Activated gamma-delta T cell (primary cell): ENCODE results near the gene FKBP5.
"Not testable (repeated sequence)": the region's sequence is repeated elsewhere in the genome, so short reads cannot be mapped to it uniquely, and the experiment has no call there.

Experiments used
- DNase-seq: peaks from one replicate; lab custom pipeline; 2025; lab: John Stamatoyannopoulos, UW

FKBP5 gene

GRCh38 chr6:35611240-35611639 is 77.5 kb downstream of the FKBP5 start:
- DNase-seq: no peak

DNA sequence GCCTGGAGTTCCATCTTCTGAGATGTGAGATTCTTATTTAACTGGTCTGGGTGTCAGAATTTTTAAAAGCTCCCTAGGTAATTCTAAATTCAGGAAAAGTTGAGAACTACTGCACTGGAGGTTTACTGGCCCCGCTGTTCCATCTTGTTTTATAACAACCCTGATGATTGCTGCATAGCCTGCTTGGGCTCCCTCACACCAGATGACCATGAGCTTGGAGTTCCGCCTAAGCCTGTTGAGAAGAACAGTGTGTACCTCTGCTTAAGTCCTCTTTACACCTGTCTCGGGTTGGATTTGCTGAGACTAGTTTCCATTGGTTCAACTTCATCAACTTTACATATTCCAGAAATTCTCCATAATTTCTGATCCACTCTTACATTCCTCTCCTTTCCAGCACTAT is 77.9 kb downstream of the FKBP5 start:
- no peak for DNase-seq

DNA sequence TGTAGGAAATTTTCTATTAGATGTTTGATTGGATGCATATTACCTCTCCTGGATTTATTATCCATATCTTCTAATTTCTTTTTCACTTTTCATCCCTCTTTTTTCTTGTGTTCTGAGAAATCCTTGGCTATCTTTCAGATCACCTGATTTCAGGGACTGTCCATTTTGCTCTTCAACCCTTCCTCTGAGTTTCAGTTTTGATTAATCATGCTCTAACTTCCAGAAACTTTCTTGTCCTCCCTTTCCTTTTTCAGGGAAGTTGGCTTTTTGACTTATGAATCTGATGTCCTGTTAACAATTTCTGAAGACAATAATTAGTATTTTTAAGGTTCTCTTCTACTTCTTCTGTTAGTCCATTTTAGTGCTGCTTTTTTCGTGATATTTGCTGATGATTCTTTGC is 79.1 kb downstream of the FKBP5 start:
- DNase-seq: no peak

GRCh38 chr6:35607517-35608233 is 81.0 kb downstream of the FKBP5 start:
- no peak for DNase-seq

- no peak for DNase-seq
Measured at GRCh38 chr6:35605600-35605999, 83.1 kb downstream of the FKBP5 start.

GRCh38 chr6:35603326-35604202 is 85.2 kb downstream of the FKBP5 start:
- DNase-seq: no peak

- DNase-seq: no peak
Measured at GRCh38 chr6:35602133-35602946, 86.4 kb downstream of the FKBP5 start.

DNA sequence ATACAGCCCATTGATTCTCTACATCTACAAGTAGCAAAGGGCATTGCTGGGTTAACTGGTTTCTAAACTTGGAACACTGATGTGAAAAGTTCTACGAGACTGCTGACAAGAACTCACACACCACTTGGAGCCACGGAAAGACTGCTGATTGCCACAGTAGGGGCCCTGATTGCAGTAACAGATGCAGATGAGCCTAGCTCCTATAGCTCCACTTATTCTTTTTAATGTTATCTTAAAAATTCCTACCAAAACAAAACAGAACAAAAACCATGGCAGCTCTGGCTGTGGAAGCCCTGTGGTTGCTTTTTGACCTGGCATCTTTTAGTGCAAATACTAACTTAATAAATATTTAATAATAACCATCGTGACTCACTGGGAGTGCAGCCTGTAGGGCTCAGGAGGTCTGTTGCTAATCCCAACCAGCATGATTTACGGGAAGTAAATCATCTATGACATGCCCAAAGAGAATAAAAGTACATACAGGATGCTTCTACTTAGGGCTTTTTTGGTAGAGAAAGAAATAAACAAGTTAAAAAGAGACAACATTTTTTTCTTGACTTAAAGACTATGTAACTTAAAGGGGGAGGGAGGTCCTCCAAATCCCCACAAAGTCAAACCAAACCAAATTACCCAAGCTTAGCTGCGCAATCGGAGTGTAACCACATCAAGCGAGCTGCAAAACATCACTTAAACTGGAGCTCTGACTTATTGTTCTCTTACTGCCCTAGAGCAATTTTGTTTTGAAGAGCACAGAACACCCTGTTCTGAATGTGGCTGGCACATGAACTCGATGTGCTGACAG is 87.2 kb downstream of the FKBP5 start:
- no peak for DNase-seq

DNA sequence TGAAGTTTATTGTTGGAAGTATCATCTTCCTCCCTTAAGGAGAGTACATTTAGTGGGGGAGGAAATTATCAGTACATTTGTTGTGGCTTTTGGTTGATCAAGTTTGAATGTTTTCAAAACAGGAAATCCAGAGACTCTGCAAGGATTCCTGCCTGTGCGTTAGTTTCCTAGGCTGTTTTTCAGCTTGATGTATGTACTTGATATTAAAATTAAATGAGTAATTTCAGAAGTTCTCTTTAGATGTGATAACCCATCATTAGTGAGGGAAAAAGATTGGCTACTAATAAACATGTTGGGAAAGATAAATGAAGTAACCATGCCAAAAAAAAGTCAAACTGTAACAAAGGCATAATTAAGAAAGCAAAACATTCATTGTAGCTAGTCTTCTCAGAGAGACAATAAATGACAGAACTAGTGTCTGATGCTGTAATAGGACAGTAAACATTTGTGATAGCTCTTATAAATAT is 88.0 kb downstream of the FKBP5 start:
- no peak for DNase-seq

DNA sequence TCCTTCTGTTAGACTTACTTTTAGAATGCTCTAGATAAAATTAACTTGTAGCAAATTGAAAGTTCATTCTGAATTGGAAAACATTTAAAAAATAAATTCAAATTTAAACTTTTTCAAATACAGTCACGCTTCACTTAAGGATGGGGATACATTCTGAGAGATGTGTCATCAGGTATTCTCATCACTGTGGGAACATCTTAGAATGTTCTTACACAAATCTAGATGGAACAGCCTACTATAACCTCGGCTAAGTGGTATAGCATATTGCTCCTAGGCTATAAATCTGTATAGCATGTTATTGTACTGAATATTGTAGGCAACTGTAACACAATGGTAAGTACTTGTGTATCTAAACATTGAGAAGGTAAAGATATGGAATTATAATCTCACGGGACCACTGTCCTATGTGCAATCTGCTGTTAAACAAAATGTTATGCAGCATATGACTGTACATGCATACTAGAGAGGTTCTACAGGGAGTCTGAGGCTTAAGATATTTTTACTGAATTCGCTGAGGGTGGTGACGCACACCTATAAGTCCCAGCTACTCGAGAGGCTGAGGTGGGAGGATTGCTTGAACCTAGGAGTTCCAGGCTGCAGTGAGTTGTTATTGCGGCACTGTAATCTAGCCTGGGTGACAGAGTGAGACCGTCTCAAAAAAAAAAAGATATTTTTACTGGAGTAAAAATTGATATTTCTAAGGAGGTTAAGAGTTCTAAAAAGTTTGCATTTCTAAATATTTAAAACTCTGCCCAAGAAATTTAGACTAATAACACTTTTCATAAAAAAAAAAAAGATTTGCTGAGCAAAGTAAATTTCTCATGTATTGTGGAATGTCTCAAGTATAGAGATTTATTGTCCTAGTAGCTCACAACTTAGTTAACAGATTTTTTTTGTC is 88.7 kb downstream of the FKBP5 start:
- DNase-seq: no peak

DNA sequence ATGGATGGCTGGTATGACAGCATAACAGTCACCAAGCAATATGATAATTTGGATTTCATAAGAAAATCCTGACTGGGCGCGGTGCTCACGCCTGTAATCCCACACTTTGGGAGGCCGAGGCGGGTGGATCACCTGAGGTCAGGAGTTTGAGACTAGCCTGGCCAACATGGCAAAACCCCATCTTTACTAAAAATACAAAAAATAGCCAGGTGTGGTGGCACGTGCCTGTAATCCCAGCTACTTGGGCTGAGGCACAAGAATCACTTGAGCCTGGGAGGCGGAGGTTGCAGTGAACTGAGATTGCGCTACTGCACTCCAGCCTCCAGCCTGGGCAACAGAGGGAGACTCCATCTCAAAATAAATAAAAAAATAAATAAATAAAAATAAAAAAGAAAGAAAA is 90.1 kb downstream of the FKBP5 start:
- DNase-seq: not testable (repeated sequence)

- no peak for DNase-seq
Measured at GRCh38 chr6:35596448-35597442, 92.0 kb downstream of the FKBP5 start.

DNA sequence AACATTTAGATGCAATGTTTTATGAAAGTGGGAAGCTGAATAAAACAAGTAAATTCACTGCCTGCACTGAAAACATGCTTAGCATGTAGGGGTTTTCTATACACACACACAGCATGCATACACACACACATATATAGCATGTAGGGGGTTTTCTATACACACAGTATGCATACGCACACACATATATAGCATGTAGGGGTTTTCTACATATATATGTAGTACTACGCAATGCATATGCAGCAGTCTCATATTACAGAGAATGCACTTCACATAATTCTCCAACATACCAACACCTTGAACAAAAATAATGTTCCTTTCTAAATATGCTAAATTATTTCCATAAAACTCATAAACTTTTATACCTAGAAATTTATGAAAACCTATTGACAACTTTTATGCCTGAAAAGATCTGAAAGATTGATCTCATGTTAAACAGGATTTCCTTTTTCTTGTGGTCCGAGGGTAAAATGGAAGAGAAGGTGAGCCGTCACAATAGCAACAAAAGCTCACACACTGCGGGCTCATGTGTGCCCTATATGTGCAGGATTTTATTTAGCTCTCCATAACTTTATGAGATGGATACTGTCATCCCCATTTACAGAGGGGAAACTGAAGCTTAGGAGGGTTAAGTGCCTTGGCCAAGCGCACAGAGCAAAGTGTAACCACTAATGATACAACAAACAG is 94.1 kb downstream of the FKBP5 start:
- no peak for DNase-seq

- DNase-seq: no peak
Measured at GRCh38 chr6:35592178-35592577, 96.5 kb downstream of the FKBP5 start.

DNA sequence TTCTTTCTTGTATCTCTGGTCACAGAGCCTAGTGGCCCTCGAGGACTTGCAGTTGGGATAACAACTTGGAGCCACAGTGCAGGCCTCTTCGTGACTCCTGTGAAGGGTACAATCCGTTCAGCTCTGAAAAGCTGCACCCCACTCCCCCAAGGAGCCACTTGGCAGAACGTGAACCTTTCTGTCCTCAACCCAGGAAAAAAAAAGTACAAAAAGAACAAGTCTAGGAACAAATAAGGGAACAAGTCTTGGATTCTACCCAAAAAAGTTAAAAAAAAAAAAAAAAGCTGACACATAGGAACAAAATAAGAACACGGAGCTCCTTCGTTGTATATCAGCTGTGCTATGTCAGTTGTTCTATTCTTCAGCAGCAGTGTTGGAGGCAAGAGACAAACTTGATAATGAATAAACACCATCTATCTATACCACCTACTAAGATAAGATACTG is 98.1 kb downstream of the FKBP5 start:
- no peak for DNase-seq

DNA sequence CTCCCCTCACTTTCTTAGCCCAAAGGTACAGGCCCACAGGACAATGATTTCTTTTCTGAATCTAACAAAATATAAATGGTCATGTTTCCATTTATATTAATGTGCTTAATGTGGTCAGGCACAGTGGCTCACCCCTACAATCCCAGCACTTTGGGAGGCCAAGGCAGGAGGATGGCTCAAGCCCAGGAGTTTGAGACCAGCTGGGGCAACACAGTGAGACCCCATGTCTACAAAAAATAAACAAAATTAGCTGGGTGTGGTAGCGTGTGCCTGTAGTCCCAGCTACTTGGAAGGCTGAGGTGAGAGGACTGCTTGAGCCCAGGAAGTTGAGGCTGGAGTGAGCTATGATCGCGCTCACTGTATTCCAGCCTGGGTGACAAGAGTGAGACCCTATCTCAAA is 98.8 kb downstream of the FKBP5 start:
- DNase-seq: no peak

- DNase-seq: no peak
Measured at GRCh38 chr6:35589201-35589739, 99.4 kb downstream of the FKBP5 start.

DNA sequence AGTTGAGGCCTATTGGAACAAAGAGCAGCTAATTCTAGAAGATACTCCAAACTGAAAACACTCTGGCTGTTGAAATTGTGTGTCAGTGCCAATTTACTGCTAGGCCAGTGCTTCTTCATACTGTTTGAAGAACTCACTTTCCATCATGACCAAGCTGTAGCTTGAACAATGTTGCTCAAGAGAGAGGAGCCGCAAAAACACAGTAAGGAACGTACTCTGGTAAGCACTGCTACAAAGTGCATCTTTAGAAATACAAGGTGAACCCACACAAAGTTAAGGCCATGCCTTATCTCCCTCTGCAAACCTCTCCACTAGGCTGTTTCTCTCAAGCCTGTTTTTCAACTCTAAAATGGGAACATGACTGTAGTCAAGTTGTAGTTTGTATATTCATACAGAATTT is 101.5 kb downstream of the FKBP5 start:
- DNase-seq: no peak
